HUDEP-2 (cell line): ENCODE measurements around the gene SLC25A22.

ENCODE experiments used
- DNase-seq, 76 experiments: peaks; one replicate each; lab custom pipeline; 2025; ENCODE audit not compliant: unreplicated experiment in 76 of 76; lab: John Stamatoyannopoulos, UW

SLC25A22 gene

DNA sequence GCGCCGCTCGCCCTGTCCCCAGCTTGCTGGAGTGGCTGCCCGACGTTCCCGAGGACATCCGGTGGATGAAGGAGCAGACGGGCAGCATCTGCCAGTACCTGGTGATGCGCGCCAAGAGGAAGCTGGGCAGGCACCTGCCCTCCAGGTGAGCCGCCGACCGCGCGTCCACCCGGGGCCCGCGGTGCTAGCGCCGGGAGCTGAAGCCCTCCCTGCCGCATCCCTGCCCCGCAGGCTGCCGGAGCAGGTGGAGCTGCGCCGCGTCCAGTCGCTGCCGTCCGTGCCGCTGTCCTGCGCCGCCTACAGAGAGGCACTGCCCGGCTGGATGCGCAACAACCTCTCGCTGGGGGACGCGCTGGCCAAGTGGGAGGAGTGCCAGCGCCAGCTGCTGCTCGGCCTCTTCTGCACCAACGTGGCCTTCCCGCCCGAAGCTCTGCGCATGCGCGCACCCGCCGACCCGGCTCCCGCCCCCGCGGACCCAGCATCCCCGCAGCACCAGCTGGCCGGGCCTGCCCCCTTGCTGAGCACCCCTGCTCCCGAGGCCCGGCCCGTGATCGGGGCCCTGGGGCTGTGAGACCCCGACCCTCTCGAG, 26.3 kb upstream of the SLC25A22 start:
- no peak for DNase-seq

DNA sequence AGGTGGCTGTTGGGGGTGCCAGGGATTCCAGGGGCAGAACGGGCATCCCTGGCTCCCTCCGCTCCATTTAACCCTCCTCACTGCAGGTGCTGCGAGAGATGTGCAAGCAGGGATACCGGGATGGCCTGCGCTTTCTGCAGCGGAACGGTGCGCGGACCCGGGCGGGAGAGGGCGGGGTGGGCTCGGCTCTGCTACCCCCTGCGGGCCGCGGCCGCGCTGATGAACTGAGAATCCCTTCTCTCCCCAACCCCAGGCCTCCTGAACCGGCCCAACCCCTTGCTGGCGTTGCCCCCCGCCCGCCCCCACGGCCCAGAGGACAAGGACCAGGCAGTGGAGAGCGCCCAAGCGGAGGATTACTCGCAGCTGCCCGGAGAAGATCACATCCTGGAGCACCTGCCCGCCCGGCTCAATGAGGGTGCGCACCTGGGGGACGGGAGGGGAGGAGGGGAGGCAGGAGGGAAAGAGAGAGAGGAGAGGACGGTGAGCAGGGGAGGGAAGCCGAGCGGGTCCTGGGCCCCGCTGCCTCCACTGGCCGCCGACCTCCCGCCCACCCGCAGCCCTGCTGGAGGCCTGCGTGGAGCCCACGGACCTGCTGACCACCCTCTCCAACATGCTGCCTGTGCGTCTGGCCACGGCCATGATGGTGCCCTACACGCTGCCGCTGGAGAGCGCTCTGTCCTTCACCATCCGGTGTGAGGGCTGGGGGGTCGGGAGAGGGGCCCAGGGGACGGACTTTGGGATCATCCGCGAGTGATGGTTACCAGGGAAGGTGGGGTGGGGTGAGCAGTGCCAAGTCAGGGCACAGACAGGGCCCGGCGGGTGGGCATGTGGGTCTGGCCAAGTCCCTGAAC, 25.6 kb upstream of the SLC25A22 start:
- no peak for DNase-seq

GRCh38 chr11:821512-822371, 23.7 kb upstream of the SLC25A22 start:
- no peak for DNase-seq

GRCh38 chr11:820655-821511, 22.8 kb upstream of the SLC25A22 start:
- peak in 4 of 76 experiments; percentile 19 to 26 (median 20) for DNase-seq

- DNase-seq, result peak in 73 of 76 experiments; percentile 40 to 94 (median 83)
Measured at GRCh38 chr11:819943-820649, 22.0 kb upstream of the SLC25A22 start.

DNA sequence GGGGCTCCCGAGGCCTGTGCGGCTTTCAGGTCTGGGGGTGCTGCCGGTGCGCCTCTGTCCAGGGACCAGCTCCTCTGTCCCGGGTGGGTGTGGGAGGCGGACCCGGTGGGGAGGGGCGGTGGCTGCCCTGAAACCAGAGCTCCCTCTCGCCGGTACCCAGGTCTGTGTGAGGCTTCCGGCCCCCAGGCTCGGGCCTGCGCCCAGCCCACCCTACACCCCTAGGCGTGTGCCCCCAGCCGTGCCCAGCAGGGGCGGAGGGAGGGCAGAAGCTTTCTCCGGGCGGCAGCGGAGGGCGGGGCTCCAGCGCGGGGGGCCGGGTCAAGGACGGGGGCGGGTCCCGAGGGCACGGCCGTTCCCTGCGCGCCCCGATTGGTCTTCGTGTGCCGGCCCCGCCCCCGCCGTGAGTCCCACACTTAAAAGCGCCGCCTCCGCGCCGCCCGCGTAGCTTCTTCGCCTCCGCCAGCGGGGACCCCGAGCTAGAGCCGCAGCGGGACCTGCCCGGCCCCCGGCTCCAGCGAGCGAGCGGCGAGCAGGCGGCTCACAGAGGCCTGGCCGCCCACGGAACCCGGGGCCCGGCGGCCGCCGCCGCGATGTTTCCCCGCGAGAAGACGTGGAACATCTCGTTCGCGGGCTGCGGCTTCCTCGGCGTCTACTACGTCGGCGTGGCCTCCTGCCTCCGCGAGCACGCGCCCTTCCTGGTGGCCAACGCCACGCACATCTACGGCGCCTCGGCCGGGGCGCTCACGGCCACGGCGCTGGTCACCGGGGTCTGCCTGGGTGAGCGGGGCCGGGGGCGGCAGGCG, 21.2 kb upstream of the SLC25A22 start:
- peak in 70 of 76 experiments; percentile 28 to 94 (median 77) for DNase-seq

GRCh38 chr11:818396-819128, 20.5 kb upstream of the SLC25A22 start, which contains the start of gene PNPLA2:
TSS of gene PNPLA2 (plus strand) at chr11:818914. CDS start at chr11:819719, 805 bp downstream.
- no peak for DNase-seq

GRCh38 chr11:816433-816779, 18.3 kb upstream of the SLC25A22 start:
- no peak for DNase-seq

DNA sequence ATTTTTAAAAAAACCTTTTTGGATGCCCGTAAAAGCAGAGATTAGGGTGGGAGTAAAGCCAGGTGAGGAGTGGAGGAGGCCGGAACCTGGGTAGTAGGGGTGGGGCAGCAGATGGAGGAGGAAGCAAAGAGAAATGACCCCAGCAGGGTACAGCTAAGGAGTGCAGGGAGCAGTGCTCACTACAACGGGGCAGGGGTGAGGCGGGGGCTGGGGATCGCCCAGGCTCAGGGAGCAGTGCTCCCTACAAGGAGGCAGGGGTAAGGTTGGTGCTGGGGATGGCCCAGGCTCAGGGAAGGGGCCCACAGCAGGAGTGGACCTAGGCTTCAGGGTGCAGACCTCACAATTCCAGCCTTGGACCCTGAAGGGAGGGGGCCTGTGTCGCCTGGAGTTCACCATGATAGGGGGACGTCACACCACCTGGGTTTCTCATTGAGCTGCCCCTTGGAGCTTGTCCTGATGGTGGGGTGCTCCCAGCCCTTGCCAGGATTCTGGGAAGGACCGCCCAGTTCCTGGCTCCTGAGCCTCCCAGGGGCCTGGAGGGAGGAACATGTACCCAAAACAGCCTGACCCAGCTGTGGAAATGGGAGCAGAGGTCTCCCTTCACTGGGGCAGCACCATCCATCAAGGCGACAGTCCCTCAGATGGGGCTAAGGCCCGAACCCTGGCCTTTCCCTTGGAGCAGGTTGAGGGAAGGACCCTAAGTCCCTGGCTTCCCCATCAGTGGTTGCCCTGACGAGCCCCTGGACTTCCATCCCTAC, 17.8 kb upstream of the SLC25A22 start:
- DNase-seq, result no peak

- peak in 2 of 76 experiments; percentile 20 to 22 for DNase-seq
Measured at GRCh38 chr11:813456-814096, 15.5 kb upstream of the SLC25A22 start.

- DNase-seq, result no peak
Measured at GRCh38 chr11:813072-813455, 15.0 kb upstream of the SLC25A22 start.

DNA sequence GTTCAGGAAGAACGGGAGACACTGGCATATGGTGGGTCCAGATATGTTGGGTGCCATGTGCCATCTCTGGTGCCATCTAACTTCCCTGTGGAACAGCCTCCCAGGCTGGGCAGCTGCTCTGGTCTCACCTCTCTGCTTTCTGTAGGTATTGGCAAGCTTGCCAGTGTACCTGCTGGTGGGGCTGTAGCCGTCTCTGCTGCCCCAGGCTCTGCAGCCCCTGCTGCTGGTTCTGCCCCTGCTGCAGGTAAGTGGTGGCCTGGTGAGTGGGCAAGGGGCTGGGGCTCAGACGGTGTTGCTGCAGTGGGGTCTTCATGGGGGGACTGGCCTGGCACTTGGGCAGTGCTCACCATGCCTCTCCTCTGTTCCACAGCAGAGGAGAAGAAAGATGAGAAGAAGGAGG, 14.3 kb upstream of the SLC25A22 start:
- no peak for DNase-seq

DNA sequence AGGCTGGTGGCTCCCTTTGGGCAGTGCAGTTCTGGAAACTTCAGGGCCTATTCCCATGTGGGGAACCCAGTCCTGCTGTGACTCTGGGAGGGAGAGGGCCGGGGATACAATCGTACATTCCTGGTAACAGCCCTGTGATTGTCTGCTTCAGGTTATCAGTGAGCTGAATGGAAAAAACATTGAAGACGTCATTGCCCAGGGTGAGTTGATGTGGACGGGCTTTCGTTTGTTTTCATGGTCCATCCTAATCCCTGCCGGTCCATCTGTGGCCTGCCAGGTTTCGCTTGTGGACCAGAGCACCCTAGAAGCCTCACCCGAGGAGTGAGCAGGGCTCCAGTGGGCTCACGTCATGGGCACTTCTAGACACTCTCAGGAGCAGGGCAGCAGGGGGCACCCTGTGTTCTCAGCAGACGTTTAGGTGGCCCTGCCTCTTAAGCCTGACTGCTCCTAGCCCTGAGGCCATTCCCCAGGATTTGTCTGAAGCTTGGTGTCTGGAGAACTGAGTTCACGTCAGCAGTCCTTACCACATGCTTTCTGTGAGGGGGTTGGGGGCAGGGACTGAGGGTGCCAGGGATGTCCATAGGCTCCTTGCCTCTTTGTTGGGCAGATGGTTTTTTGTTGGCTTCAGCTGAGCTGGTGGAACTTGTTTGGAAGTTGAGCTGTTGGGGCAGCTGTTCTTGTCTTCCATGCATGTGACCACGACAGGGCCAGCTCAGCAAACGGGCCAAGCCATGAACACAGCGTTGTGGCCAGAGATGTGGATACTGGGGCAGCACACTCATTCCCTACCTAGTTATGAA, 13.6 kb upstream of the SLC25A22 start:
- DNase-seq, result peak in 15 of 76 experiments; percentile 13 to 44 (median 28)

DNA sequence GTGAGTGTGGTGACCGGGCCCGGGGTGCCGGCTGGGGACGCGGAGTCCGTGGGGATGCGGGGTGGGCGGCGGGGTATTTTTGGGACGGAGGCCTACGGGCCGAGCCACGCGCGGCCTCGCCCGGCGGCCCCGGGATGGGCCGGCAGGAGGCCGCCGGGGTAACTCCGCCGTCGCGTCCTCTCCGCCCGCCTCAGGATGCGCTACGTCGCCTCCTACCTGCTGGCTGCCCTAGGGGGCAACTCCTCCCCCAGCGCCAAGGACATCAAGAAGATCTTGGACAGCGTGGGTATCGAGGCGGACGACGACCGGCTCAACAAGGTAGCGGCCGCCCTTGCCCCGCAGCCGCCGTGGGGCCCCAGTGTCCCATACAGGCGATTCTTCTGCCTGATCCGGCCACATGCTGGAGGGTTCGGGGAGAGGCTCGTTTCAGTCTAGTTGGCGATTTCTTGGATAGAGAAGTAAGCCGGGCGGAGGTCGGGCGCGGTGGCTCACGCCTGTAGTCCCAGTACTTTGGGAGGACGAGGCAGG, 12.0 kb upstream of the SLC25A22 start:
- peak in 1 of 76 experiments; percentile 37 for DNase-seq

- DNase-seq, result peak in 75 of 76 experiments; percentile 47 to 97 (median 94)
Measured at GRCh38 chr11:809287-810039, 11.4 kb upstream of the SLC25A22 start, which contains the start of gene RPLP2. TSS of gene RPLP2 (plus strand) at chr11:809967. CDS start at chr11:810235, 268 bp downstream.
